HL-60 (cell line): ENCODE results near the gene HDAC8.
A peak's percentile ranks its signal among the peaks of the same experiment; 100 is the strongest.

Experiments used
- DNase-seq, 2 experiments: peaks; one replicate each; pipeline ENCODE4 v3.0.0-alpha.2; 2010 to 2020; ENCODE audit warnings: low read depth in 1 of 2, low spot score in 1 of 2
- H3K27ac ChIP-seq: fragments of 250-450 bp; sonication (Bioruptor Pico); replicated peaks from 2 replicates; pipeline ENCODE4 v1.5.1; 2020; ENCODE audit warnings: mild to moderate bottlenecking, moderate library complexity
- H3K27me3 ChIP-seq: fragments of 250-450 bp; sonication (Bioruptor Pico); 2 replicates; pipeline ENCODE4 v1.5.1; 2021; ENCODE audit warnings: mild to moderate bottlenecking, moderate library complexity; ENCODE audit not compliant: insufficient read depth, poor library complexity, severe bottlenecking
- H3K4me3 ChIP-seq: replicated peaks from 2 replicates; pipeline ENCODE4 v1.5.1; 2011; ENCODE audit warnings: mild to moderate bottlenecking, control low read depth, low read length; ENCODE audit not compliant: insufficient read depth
- CTCF ChIP-seq: IDR thresholded peaks from one replicate; pipeline ENCODE4 v1.5.1; 2011; ENCODE audit warnings: low read length, control low read depth, inconsistent platforms; ENCODE audit not compliant: insufficient read depth
- GABPA ChIP-seq: IDR thresholded peaks from 2 replicates; pipeline ENCODE4 v1.6.1; 2012; ENCODE audit warnings: low read depth
- POLR2AphosphoS5 ChIP-seq: IDR thresholded peaks from 2 replicates; pipeline ENCODE4 v1.6.1; 2012; ENCODE audit warnings: low read depth
- REST ChIP-seq: IDR thresholded peaks from 2 replicates; pipeline ENCODE4 v1.6.1; 2012; ENCODE audit warnings: low read depth; ENCODE audit not compliant: insufficient replicate concordance
- SPI1 ChIP-seq: IDR thresholded peaks from 2 replicates; pipeline ENCODE4 v1.6.1; 2012; ENCODE audit warnings: low read depth, mild to moderate bottlenecking, borderline replicate concordance

Gene HDAC8

GRCh38 chrX:72392042-72392441 lies 180.6 kb downstream of the HDAC8 start:
- Histone ChIP-seq H3K4me3 (no peak overlapping the region), H3K27ac (no peak overlapping the region), H3K27me3 (no peaks in the 10 kb centered on the region)
- no peak for DNase-seq
- no peak for TF ChIP-seq POLR2AphosphoS5
- no peak for TF ChIP-seq CTCF
- TF ChIP-seq REST = no peak
- no peak for TF ChIP-seq GABPA
- no peak for TF ChIP-seq SPI1

GRCh38 chrX:72387247-72387646 lies 185.4 kb downstream of the HDAC8 start:
- TF ChIP-seq GABPA (no peak), REST (no peak), POLR2AphosphoS5 (no peak), CTCF (no peak), SPI1 (no peak)
- Histone ChIP-seq H3K4me3 (no peak overlapping the region), H3K27me3 (no peaks in the 10 kb centered on the region), H3K27ac (no peak overlapping the region)
- DNase-seq = no peak

GRCh38 chrX:72382202-72382595 lies 190.4 kb downstream of the HDAC8 start:
- peak in 1 of 2 experiments; percentile 45 for DNase-seq
- Histone ChIP-seq H3K4me3 (no peak overlapping the region), H3K27ac (no peak overlapping the region), H3K27me3 (no peaks in the 10 kb centered on the region)
- TF ChIP-seq SPI1 = peak; percentile 10; the same call in 1 of the 2 replicates
- no peak for TF ChIP-seq REST
- no peak for TF ChIP-seq CTCF
